Type B pancreatic cell (in vitro differentiated cells): ENCODE data around the gene CHRNA3. TPM values are rescaled to one million over a fixed set of nuclear protein-coding genes. Genes with fewer than 3 reads are reported as not detected.
"Not testable (repeated sequence)": the region's sequence is repeated elsewhere in the genome, so short reads cannot be mapped to it uniquely, and the experiment has no call there.

Source experiments
- DNase-seq: peaks from one replicate; pipeline ENCODE4 v3.0.0; 2021; ENCODE audit warnings: mixed read lengths; ENCODE audit not compliant: unreplicated experiment; ENCODE audit errors: extremely low spot score
- H3K27ac Mint-ChIP-seq: 2 replicates; pipeline ENCODE4 v1.8.0; 2021; ENCODE audit warnings: mild to moderate bottlenecking, mixed read lengths
- H3K27me3 Mint-ChIP-seq: 2 replicates; pipeline ENCODE4 v1.8.0; 2021; ENCODE audit warnings: mixed read lengths
- H3K36me3 Mint-ChIP-seq: 2 replicates; pipeline ENCODE4 v1.8.0; 2021; ENCODE audit warnings: mixed read lengths
- H3K4me1 Mint-ChIP-seq: one replicate; pipeline ENCODE4 v1.8.0; 2021; ENCODE audit warnings: mixed read lengths; ENCODE audit not compliant: unreplicated experiment
- H3K4me3 Mint-ChIP-seq: 2 replicates; pipeline ENCODE4 v1.8.0; 2021; ENCODE audit warnings: mild to moderate bottlenecking, mixed read lengths
- H3K9me3 Mint-ChIP-seq: 2 replicates; pipeline ENCODE4 v1.8.0; 2021; ENCODE audit warnings: mixed read lengths
- CTCF ChIP-seq: fragments of 200-600 bp; sonication (generic); conservative IDR thresholded peaks from 2 replicates; pipeline ENCODE4 v1.5.0; 2021; ENCODE audit warnings: antibody characterized with exemption, mild to moderate bottlenecking
- total RNA-seq: library from RNA; stranded (reverse); gene quantifications from 2 replicates; pipeline ENCODE4 v1.2.1, GENCODE V29; 2021; ENCODE audit warnings: low replicate concordance

CHRNA3 gene
- total RNA-seq, 1 donor from 2014 or later: 8.4 TPM

- peaks cover 4% of the 10 kb centered on the region for H3K36me3 Mint-ChIP-seq
Observed at GRCh38 chr15:78616506-78616905, 4.3 kb downstream of the CHRNA3 start.

GRCh38 chr15:78615151-78615589 lies 5.6 kb downstream of the CHRNA3 start:
- Mint-ChIP-seq H3K4me1 (peaks cover 13% of the 10 kb centered on the region), H3K27ac (no peak overlapping the region), H3K27me3 (peaks cover 26% of the 10 kb centered on the region), H3K4me3 (no peak overlapping the region), H3K9me3 (no peaks in the 10 kb centered on the region), H3K36me3 (peaks cover 4% of the 10 kb centered on the region)
- TF ChIP-seq CTCF: no peak
- DNase-seq: no peak

More at GRCh38 chr15:78616506-78616905, 4.3 kb downstream of the CHRNA3 start:
- Mint-ChIP-seq H3K9me3 (no peaks in the 10 kb centered on the region), H3K27ac (no peak overlapping the region), H3K4me1 (peaks cover 13% of the 10 kb centered on the region), H3K4me3 (no peak overlapping the region), H3K27me3 (peaks cover 31% of the 10 kb centered on the region)
- TF ChIP-seq CTCF: no peak
- no peak for DNase-seq

DNA sequence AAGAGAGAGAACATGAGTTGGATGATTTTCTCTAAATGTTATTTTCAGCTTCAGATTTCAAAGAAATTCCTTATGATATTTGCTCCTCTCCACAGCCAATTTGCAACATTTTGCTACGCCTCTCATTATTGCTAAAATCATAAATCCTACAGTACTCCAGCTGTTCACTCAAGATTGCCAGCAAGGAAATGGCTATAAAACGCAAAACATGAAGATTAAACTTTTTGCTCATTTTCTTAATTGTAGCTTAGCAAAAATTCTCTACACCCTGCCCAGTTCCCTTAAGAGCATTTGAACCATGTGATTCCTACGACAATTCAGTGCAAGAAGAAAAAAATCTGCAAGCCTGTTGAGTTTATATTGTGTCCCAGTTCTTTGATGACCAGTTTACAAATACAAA lies 6.8 kb downstream of the CHRNA3 start:
- H3K36me3 Mint-ChIP-seq: peaks cover 4% of the 10 kb centered on the region
- no peak for DNase-seq
- H3K27ac Mint-ChIP-seq: no peak overlapping the region
- H3K27me3 Mint-ChIP-seq: peaks cover 17% of the 10 kb centered on the region
- H3K9me3 Mint-ChIP-seq: no peaks in the 10 kb centered on the region
- H3K4me1 Mint-ChIP-seq: peaks cover 7% of the 10 kb centered on the region
- H3K4me3 Mint-ChIP-seq: no peak overlapping the region
- no peak for TF ChIP-seq CTCF

DNA sequence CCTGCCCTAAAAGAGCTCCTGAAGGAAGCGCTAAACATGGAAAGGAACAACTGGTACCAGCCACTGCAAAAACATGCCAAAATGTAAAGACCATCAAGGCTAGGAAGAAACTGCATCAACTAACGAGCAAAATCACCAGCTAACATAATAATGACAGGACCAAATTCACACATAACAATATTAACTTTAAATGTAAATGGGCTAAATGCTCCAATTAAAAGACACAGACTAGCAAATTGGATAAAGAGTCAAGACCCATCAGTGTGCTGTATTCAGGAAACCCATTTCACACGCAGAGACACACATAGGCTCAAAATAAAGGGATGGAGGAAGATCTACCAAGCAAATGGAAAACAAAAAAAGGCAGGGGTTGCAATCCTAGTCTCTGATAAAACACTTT lies 11.2 kb downstream of the CHRNA3 start:
- H3K4me1 Mint-ChIP-seq, H3K4me3 Mint-ChIP-seq, H3K36me3 Mint-ChIP-seq, H3K27me3 Mint-ChIP-seq, DNase-seq, H3K27ac Mint-ChIP-seq, H3K9me3 Mint-ChIP-seq: not testable (repeated sequence)

DNA sequence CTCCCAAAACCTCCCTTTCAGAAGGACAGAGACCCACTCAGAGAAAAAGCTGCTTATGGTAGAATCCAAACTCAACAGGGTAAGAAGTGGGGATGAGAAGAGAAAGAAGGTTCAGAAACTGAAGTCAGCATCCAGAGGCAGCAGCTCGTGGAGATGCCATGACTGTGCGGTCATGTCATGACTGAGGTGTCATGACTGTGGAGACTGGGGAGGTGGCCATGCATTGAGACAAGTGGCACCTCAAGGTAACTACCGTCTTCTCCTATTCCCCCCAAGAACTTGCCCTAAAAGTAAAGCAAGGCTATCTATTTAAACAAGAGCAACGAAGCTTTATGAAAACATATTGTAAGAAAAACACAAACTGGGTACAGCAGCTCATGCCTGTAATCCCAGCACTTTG lies 15.1 kb downstream of the CHRNA3 start:
- no peak for DNase-seq
- TF ChIP-seq CTCF: no peak
- H3K27me3 Mint-ChIP-seq: peaks cover 4% of the 10 kb centered on the region
- H3K27ac Mint-ChIP-seq: no peak overlapping the region
- H3K36me3 Mint-ChIP-seq: no peaks in the 10 kb centered on the region
- peaks cover 3% of the 10 kb centered on the region for H3K9me3 Mint-ChIP-seq
- no peaks in the 10 kb centered on the region for H3K4me1 Mint-ChIP-seq
- no peak overlapping the region for H3K4me3 Mint-ChIP-seq

DNA sequence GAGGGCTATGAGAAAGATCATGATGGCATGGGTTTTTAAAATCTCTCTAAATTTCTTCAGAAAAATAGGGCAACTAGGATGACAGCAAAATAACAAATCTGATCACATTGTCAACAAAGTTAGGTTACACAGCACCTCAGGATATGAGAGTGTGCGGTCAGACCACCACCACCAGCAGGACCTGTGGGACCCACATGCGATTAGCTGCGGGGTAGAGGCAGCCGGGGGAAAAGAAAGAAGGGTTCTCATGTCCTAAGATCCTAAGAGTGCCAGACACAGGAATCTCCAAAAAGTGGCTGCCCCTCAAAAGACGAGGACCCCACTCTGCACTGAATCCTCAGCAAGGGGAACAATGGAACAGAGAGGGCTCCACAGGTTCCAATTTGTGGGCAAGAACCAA lies 15.6 kb downstream of the CHRNA3 start:
- Mint-ChIP-seq H3K27me3 (peaks cover 3% of the 10 kb centered on the region), H3K4me1 (no peaks in the 10 kb centered on the region), H3K4me3 (no peak overlapping the region), H3K27ac (no peak overlapping the region), H3K9me3 (peaks cover 3% of the 10 kb centered on the region), H3K36me3 (no peaks in the 10 kb centered on the region)
- DNase-seq: no peak
- TF ChIP-seq CTCF: no peak
